NCI-H1092 treated with DMSO at 0.1 percent for 48 hours (cell line): ENCODE measurements around the gene SLAMF7.

Source experiments
- DNase-seq: peaks from one replicate; lab custom pipeline; 2025; lab: John Stamatoyannopoulos, UW

Gene SLAMF7

DNA sequence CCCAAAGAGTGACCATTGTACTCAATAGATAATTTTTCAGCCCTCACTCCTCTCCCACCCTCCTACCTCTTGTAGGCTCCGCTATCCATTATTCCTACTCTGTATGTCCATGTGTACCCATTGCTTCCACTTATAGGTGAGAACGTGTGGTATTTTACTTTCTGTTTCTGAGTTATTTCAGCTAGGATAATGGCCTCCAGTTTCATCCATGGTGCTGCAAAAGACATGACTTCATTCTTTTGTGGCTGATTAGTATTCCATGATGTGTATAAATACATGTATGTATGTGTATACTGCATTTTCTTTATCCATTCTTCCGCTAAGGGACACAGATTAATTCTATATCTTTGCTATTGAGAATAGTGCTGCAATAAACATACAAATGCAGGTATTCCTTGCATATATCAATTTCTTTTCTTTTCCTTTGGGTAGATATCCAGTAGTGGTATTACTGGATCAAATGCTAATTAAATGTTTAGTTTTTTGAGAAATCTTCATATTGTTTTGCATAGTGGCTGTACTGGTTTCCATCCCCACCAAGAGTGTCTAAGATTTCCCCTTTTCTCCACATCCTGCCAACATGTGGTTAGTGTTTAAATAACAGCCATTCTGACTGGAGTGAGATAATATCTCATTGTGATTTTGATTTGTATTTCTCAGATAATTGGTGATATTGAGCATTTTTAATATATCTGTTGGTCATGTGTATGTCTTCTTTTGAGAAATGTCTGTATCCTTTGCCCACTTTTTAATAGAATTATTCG is 61.8 kb downstream of the SLAMF7 start:
- no peak for DNase-seq

GRCh38 chr1:160801836-160802580 is 63.0 kb downstream of the SLAMF7 start:
- DNase-seq, result no peak
